ENCODE data around the gene AVEN.

Gene AVEN

GRCh38 chr15:33912326-33912725, 126.7 kb downstream of the AVEN start:
- no peak for DNase-seq (ENCODE audit: low spot score)

GRCh38 chr15:33910741-33911140, 128.3 kb downstream of the AVEN start:
- DNase-seq (ENCODE audit: low spot score), result no peak

- no peak for DNase-seq (ENCODE audit: low spot score)
Measured at GRCh38 chr15:33908406-33908805, 130.6 kb downstream of the AVEN start.

DNA sequence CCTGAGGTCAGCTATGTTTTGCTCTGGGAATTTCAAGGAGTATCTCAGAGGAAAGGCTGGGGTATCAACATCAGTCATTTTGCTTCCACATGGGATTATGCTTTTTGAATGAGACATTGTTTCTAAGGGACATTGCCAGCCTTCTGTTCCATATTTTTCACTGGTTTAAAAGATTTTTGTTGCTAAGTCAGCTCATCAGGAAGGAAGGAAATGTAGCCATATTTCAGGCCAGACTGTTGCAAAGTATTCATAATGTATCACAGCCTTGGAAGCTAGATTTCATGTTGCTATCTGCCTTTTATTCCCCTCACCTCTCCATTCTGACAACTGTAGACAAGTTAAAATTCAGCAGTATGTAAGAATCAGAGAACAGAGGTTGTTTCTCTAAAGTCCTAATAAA, 131.7 kb downstream of the AVEN start:
- no peak for DNase-seq (ENCODE audit: low spot score)

DNA sequence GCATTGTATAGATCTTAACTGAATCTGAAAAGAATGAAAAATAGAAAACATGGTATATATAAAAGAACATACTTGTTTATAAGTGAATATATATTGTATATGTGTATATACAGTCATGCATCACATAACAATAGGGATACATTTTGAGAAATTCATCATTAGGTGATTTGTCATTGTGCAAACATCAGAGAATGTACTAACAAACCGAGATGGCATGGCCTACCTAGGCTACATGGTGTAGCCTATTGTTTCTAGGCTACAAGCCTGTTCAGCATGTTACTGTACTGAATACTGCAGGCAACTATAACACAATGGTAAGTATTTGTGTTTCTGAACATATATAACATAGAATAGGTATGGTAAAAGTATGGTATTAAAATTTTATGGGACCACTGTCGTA, 135.3 kb downstream of the AVEN start:
- no peak for DNase-seq (ENCODE audit: low spot score)

DNA sequence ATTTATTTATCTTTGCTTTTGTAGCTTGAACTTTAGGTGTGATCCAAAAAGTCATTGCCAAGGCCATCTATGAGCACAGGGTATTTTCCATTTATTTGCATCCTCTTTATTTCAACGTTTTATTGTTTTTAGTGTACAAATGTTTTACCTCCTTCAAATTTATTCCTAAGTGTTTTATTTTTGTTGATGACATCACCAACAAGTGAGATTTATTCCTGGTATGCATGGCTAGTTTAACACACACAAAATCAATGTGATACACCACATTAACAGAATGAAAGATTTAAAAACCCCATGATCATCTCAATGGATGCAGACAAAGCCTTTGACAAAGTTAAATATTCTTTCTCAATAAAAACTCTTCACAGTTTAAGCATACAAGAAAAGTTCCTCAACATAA, 137.0 kb downstream of the AVEN start:
- no peak for DNase-seq (ENCODE audit: low spot score)

DNA sequence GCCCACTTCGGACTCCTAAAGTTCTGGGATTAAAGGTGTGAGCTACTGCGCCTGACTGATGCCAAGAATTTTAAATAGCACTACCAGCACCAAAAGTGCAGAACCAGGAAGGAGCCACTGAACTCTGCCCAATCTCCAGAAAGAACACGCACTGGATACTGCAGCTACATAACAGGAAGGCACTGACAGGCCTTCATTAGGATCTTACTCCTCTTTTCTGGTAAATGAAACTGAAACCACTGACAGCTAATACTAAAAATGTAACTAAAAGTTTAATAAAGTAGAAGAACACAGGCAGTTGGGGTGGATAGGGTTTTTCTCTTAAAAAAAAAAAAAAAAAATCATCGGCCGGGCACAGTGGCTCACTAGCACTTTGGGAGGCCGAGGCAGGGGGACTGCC, 144.8 kb downstream of the AVEN start:
- DNase-seq (ENCODE audit: low spot score), result no peak

- no peak for DNase-seq (ENCODE audit: low spot score)
Measured at GRCh38 chr15:33888176-33888575, 150.8 kb downstream of the AVEN start.

- DNase-seq (ENCODE audit: low spot score), result no peak
Measured at GRCh38 chr15:33882921-33883320, 156.1 kb downstream of the AVEN start.

DNA sequence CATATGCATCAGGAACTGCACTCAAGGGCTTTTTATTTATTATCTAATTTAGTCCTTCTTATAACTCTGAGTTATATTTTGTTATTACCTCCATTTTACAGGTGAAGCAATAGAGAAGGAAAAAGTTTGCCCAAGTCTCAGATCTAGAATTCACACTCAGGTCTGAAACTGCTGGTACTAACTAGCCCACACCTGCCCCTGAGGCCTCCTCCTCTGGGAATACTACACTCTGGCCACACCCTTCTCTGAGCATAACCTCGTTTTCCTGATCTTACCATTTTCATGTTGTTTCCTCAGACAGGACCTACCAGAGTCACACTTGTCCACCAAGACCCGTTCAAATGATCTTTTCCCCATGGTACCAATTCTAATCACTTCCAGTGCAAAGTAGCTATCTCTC, 164.8 kb downstream of the AVEN start:
- DNase-seq (ENCODE audit: low spot score), result no peak

DNA sequence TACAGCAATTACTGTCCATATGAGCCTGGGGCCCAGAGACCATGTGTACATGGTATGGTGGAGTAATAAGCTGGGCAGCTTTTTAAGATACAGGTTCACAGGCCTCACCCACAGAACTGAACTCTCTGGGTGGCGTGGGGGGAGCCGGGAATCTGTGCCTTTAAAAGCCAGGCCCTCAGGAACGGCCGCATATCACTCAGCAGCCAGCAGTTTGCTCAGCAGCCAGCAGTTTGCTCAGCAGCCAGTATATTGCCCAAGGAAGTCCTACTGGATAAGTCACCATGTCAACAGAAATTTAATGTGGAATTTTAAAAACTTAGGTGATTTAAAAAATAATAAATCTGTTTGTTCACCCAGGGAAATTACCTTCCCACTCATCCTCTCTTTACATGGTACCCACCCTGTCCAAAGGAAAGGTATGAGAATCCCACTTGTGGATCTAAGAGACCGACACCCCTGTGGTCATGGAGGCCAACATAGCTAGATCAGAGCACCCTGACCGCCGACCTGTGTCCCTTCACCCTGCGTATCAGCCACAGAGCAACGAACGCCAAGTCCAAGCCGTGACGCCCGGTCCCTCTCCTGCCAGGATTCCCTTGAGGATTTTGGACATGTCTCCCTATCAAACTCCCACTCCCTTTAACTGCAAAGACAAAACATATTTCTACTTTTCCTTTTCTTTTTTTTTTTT, 166.4 kb downstream of the AVEN start:
- DNase-seq (ENCODE audit: low spot score), result no peak

DNA sequence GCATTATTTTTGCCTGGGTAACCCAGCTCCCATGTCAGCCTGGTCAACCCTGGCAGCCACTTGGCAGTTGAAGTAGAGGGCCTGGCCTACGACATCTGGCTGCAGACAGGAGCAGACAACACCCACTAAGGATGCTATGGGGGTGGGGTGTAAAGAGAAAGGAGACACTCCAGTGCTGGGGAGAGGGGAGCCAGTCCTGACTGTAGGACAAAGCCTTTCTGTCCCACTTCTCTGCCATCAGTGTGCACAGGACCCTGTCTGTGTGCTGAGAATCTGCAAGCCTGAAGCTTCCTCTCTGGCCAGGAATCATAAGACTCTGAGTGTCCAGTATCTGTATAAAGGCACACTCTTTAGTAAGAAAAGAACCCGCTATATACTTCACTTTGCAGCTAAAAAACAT, 167.0 kb downstream of the AVEN start:
- no peak for DNase-seq (ENCODE audit: low spot score)

GRCh38 chr15:33866101-33866737, 172.8 kb downstream of the AVEN start:
- DNase-seq (ENCODE audit: low spot score), result no peak

GRCh38 chr15:33865416-33865815, 173.6 kb downstream of the AVEN start:
- no peak for DNase-seq (ENCODE audit: low spot score)

DNA sequence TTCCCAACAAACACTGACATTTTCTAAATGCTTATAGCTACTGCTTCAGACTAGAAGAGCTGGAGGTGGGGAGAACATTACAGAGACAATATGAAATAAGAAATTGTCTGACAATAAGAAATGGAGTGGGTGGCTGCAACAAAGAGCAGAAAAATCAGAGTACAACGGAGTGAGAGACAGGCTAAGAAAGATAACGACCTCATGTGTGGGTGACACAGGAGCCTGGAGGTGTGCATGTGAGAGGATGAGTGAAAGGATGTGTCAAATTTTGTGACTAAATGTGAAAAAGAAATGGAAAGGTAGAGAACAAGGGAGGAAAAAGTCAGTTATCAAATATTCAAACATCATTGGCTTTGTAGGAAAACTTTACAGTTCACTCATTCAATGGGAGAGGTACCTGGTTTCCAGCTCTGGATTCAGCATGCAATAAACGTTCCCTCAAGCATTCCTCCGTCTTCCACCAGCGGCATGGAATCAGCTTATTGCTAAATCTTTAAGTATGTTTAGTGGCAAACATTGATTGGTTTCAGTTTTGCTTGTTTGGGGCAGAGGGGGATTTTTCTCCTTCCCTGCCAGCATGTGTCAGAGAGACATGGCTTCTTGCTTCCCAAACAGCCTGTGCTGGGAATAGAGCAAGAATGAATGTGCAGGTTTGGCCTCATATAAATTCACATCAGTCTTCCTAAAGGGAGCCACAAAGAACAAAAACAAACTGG, 174.5 kb downstream of the AVEN start:
- no peak for DNase-seq (ENCODE audit: low spot score)

DNA sequence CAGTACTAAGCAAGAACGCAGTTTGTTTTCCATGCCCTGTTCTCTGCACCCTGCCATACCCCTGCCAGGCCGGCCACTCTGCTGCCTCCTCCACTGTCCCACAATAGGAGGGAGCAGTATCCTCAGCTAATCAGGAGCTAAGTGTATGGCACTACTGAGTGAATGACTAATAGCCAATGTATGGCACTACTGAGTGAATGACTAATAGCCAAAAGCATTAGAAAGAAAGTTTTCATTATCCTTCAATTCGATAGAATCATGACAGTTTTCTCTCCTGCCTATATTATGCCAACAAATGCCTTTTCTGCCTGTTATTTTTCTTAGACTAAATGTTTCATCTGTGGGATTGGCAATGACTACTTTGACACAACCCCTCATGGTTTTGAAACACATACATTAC, 178.2 kb downstream of the AVEN start:
- no peak for DNase-seq (ENCODE audit: low spot score)

DNA sequence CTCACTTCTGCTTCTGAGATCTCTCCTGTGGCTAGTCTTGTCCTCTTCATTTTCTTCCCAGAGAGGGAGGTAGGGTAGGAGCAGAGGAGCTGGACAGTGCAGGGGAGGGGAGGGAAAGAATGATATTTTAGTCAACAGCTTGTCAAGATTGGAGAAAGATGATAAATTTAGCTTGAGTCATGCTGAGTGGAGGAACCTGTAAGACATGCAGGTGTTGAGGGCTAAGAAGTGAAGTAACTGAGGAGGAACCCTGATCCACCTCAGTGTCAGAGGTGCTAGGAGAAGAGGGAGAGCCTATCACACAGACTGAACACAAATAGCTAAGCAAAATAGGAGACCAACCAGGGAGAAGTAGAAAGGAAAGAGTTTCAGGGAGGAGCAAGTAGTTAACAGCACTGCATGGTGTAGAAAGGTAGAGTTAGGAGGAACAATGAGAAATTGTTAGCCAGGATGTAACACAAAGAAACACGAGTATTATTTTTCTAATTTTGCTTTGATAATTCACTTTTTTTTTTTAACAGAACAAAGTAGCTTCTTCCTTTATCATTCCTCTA, 178.9 kb downstream of the AVEN start:
- DNase-seq (ENCODE audit: low spot score), result no peak

GRCh38 chr15:33858836-33859235, 180.2 kb downstream of the AVEN start:
- no peak for DNase-seq (ENCODE audit: low spot score)

- DNase-seq (ENCODE audit: low spot score), result no peak
Measured at GRCh38 chr15:33857726-33858125, 181.3 kb downstream of the AVEN start.

GRCh38 chr15:33852570-33852969, 186.4 kb downstream of the AVEN start:
- DNase-seq (ENCODE audit: low spot score), result no peak

GRCh38 chr15:33852094-33852493, 186.9 kb downstream of the AVEN start:
- no peak for DNase-seq (ENCODE audit: low spot score)

- no peak for DNase-seq (ENCODE audit: low spot score)
Measured at GRCh38 chr15:33851079-33851478, 187.9 kb downstream of the AVEN start.

DNA sequence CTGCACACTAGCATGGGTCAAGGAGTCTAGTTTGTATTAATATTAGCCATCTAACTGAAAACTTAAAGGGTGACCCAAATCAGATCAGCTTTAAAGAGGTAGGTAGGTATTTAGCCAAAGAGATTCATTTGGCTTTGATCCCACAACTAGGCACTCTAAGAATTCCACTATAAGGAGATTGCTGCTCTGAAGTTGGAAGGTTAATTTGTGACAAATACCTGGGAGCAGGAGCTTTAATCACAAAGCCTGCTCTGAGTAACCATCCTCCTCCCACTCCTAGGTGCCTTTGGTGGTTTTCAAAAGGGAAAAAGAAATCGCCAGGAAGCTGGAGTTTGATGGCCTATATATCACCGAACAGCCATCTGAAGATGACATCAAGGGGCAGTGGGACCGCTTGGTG, 191.0 kb downstream of the AVEN start:
- DNase-seq (ENCODE audit: low spot score), result no peak

Data from hematopoietic multipotent progenitor cell treated with erythropoietin and hydrocortisone succinate and interleukin-3 and kit ligand, for 17 days (in vitro differentiated cells).